ENCODE measurements around the gene GALNT2. TPM values are rescaled to one million over a fixed set of nuclear protein-coding genes. Genes with fewer than 3 reads are reported as not detected.

The GALNT2 gene
- total and polyA plus RNA-seq, 2 donors (not counting 1 experiment from before 2014, with no cell fraction given): 19.0 to 184 TPM

GRCh38 chr1:230264342-230264741, 197.3 kb downstream of the GALNT2 start:
- Histone ChIP-seq H3K4me2 (replicated peaks; ENCODE audit: low read depth, low read length, poor library complexity, severe bottlenecking) (no peak overlapping the region), H4K20me1 (ENCODE audit: control insufficient read depth, insufficient read depth, low read length, poor library complexity, severe bottlenecking) (no peaks in the 10 kb centered on the region), H3K4me3 (ENCODE audit: control extremely low read depth in 1 of 5, extremely low read depth in 1 of 5, insufficient read depth in 1 of 5, low read depth in 2 of 5, low read length in 4 of 5) (no peak overlapping the region), H3K9ac (ENCODE audit: low read length) (no peak overlapping the region), H3K27ac (ENCODE audit: low read length in 2 of 2) (no peak overlapping the region), H3K27me3 (replicated peaks in 1 of 4; ENCODE audit: control extremely low read depth in 1 of 4, control insufficient read depth in 3 of 4, insufficient read depth in 4 of 4, low read length in 3 of 4) (no peaks in the 10 kb centered on the region), H3K9me3 (ENCODE audit: control extremely low read depth in 1 of 3, control insufficient read depth in 2 of 3, insufficient read depth in 1 of 3, low read length in 2 of 3) (peaks cover 0 to 6% (median 0%) of the 10 kb centered on the region in 3 donors), H3K4me1 (ENCODE audit: control insufficient read depth in 2 of 2, insufficient read depth in 2 of 2, low read length in 2 of 2) (peaks cover 7 to 9% of the 10 kb centered on the region in 2 donors), H3K36me3 (replicated peaks in 1 of 2; ENCODE audit: control extremely low read depth in 1 of 2, control insufficient read depth in 1 of 2, extremely low read depth in 1 of 2, insufficient read depth in 2 of 2, low read length in 1 of 2) (peaks cover 0 to 32% of the 10 kb centered on the region in 2 experiments), H3K79me2 (ENCODE audit: control insufficient read depth, insufficient read depth, low read length) (peaks cover 5% of the 10 kb centered on the region), H2AFZ (ENCODE audit: insufficient read depth, low read depth, low read length, poor library complexity, severe bottlenecking) (no peak overlapping the region)
- ChIA-PET POLR2A (interaction anchor here (0.6 kb wide), 1 partner anchor 959 kb away, joined by 3 read pairs; no protein-coding TSS in a partner anchor), CTCF (no interaction called here)
- Mint-ChIP-seq H3K27me3 (no peaks in the 10 kb centered on the region), H3K4me3 (no peak overlapping the region), H3K4me1 (peaks cover 19% of the 10 kb centered on the region), H3K27ac (no peak overlapping the region), H3K9me3 (ENCODE audit: insufficient read depth) (no peaks in the 10 kb centered on the region)
- intact Hi-C loops (cut with micrococcal nuclease): no loop called here
- no peak for ATAC-seq (ENCODE audit: low read depth)
- TF ChIP-seq EZH2 (IDR thresholded peaks at IDR 0.05; ENCODE audit: borderline replicate concordance, insufficient read depth, low read depth, low read length, poor library complexity, severe bottlenecking) (no peak), CTCF (IDR thresholded peaks at IDR 0.05) (no peak)
- WGBS (ENCODE audit: insufficient coverage): 54% methylated on average over 8 of the region's 8 CpGs
- DNase-seq: no peak

- CTCF ChIA-PET: interaction anchor here (1.0 kb wide), 1 partner anchor 85 kb away, joined by 4 read pairs; no protein-coding TSS in a partner anchor
Measured at GRCh38 chr1:230265200-230266115, 198.4 kb downstream of the GALNT2 start.

More at GRCh38 chr1:230265200-230266115, 198.4 kb downstream of the GALNT2 start:
- Histone ChIP-seq H3K27me3 (replicated peaks in 1 of 4; ENCODE audit: control extremely low read depth in 1 of 4, control insufficient read depth in 3 of 4, insufficient read depth in 4 of 4, low read length in 3 of 4) (no peaks in the 10 kb centered on the region), H3K4me1 (ENCODE audit: control insufficient read depth in 2 of 2, insufficient read depth in 2 of 2, low read length in 2 of 2) (peaks cover 18% of the 10 kb centered on the region in 2 donors), H3K9ac (ENCODE audit: low read length) (no peak overlapping the region), H3K4me3 (ENCODE audit: control extremely low read depth in 1 of 5, extremely low read depth in 1 of 5, insufficient read depth in 1 of 5, low read depth in 2 of 5, low read length in 4 of 5) (no peak overlapping the region), H3K36me3 (replicated peaks in 1 of 2; ENCODE audit: control extremely low read depth in 1 of 2, control insufficient read depth in 1 of 2, extremely low read depth in 1 of 2, insufficient read depth in 2 of 2, low read length in 1 of 2) (peaks cover 0 to 32% of the 10 kb centered on the region in 2 experiments), H3K27ac (ENCODE audit: low read length in 2 of 2) (no peak overlapping the region), H2AFZ (ENCODE audit: insufficient read depth, low read depth, low read length, poor library complexity, severe bottlenecking) (no peak overlapping the region), H3K9me3 (ENCODE audit: control extremely low read depth in 1 of 3, control insufficient read depth in 2 of 3, insufficient read depth in 1 of 3, low read length in 2 of 3) (peaks cover 0 to 3% (median 0%) of the 10 kb centered on the region in 3 donors), H4K20me1 (ENCODE audit: control insufficient read depth, insufficient read depth, low read length, poor library complexity, severe bottlenecking) (no peaks in the 10 kb centered on the region), H3K79me2 (ENCODE audit: control insufficient read depth, insufficient read depth, low read length) (peaks cover 5% of the 10 kb centered on the region), H3K4me2 (replicated peaks; ENCODE audit: low read depth, low read length, poor library complexity, severe bottlenecking) (no peak overlapping the region)
- intact Hi-C loops (cut with micrococcal nuclease): no loop called here
- POLR2A ChIA-PET: no interaction called here
- no peaks in the 10 kb centered on the region for H3K9me3 Mint-ChIP-seq (ENCODE audit: insufficient read depth)
- WGBS (ENCODE audit: insufficient coverage): 78% methylated on average over 11 of the region's 17 CpGs
- H3K27ac Mint-ChIP-seq: no peak overlapping the region
- DNase-seq: no peak
- TF ChIP-seq CTCF (IDR thresholded peaks at IDR 0.05) (no peak), EZH2 (IDR thresholded peaks at IDR 0.05; ENCODE audit: borderline replicate concordance, insufficient read depth, low read depth, low read length, poor library complexity, severe bottlenecking) (no peak)
- peaks cover 25% of the 10 kb centered on the region for H3K4me1 Mint-ChIP-seq
- no peak overlapping the region for H3K4me3 Mint-ChIP-seq
- H3K27me3 Mint-ChIP-seq: no peaks in the 10 kb centered on the region
- ATAC-seq (ENCODE audit: low read depth): no peak
